Fibroblast of lung (primary cell): ENCODE results near the gene EIF2D. TPM values are rescaled to one million over a fixed set of nuclear protein-coding genes. Genes with fewer than 3 reads are reported as not detected.

Source experiments
- DNase-seq, 2 donors: peaks; one replicate each; pipeline versions ENCODE4 v3.0.0 to v3.0.0-alpha.2; 2010; ENCODE audit warnings: low read depth in 2 of 2
- H2AFZ ChIP-seq: 2 replicates; pipeline ENCODE4 v1.5.1; 2012; ENCODE audit warnings: low read length, control low read depth, inconsistent platforms
- H3K27ac ChIP-seq: 2 replicates; pipeline ENCODE4 v1.5.1; 2011; ENCODE audit warnings: low read length, control low read depth; ENCODE audit not compliant: insufficient read depth
- H3K27me3 ChIP-seq: 2 replicates; pipeline ENCODE4 v1.5.1; 2011; ENCODE audit warnings: mild to moderate bottlenecking, low read length; ENCODE audit not compliant: control insufficient read depth, insufficient read depth
- H3K36me3 ChIP-seq: 2 replicates; pipeline ENCODE4 v1.5.1; 2011; ENCODE audit warnings: low read length; ENCODE audit not compliant: control insufficient read depth, insufficient read depth
- H3K4me1 ChIP-seq: 2 replicates; pipeline ENCODE4 v1.5.1; 2011; ENCODE audit warnings: low read length; ENCODE audit not compliant: control insufficient read depth, insufficient read depth; ENCODE audit errors: extremely low read depth
- H3K4me2 ChIP-seq: 2 replicates; pipeline ENCODE4 v1.5.1; 2011; ENCODE audit warnings: low read length, control low read depth; ENCODE audit not compliant: insufficient read depth; ENCODE audit errors: extremely low read depth
- H3K4me3 ChIP-seq, 4 experiments: fragments of 200-600 bp in 1 of 4; sonication (generic) in 1 of 4; replicated peaks in 1 of 4; 2 replicates each; pipeline ENCODE4 v1.5.1; 2011 to 2016; ENCODE audit warnings: low read length in 4 of 4, low read depth in 3 of 4, mild to moderate bottlenecking in 3 of 4, control low read depth in 2 of 4, inconsistent platforms in 1 of 4, mixed read lengths in 1 of 4; ENCODE audit not compliant: insufficient read depth in 1 of 4; ENCODE audit errors: control extremely low read depth in 1 of 4
- H3K79me2 ChIP-seq: 2 replicates; pipeline ENCODE4 v1.5.1; 2012; ENCODE audit warnings: mild to moderate bottlenecking, low read length, inconsistent platforms; ENCODE audit not compliant: control insufficient read depth, insufficient read depth
- H3K9ac ChIP-seq: 2 replicates; pipeline ENCODE4 v1.5.1; 2011; ENCODE audit warnings: mild to moderate bottlenecking, low read length, control low read depth; ENCODE audit not compliant: insufficient read depth
- H3K9me3 ChIP-seq: 2 replicates; pipeline ENCODE4 v1.5.1; 2012; ENCODE audit warnings: low read depth, low read length; ENCODE audit not compliant: control insufficient read depth, insufficient read depth
- H4K20me1 ChIP-seq: 2 replicates; pipeline ENCODE4 v1.5.1; 2011; ENCODE audit warnings: low read length; ENCODE audit not compliant: control insufficient read depth, insufficient read depth; ENCODE audit errors: extremely low read depth
- EZH2 ChIP-seq: IDR thresholded peaks from 2 replicates; pipeline ENCODE4 v1.5.1; 2012; ENCODE audit warnings: low read length, control low read depth, mild to moderate bottlenecking; ENCODE audit errors: missing control alignments
- polyA plus RNA-seq, 2 donors: library from polyadenylated mRNA; depleted of rRNA in 1 of 2; stranded (reverse) in 1 of 2; unstranded in 1 of 2; fragments of >200 nt; gene quantifications; 2 replicates each; pipeline ENCODE4 v1.2.1, GENCODE V29; 2011 to 2012; ENCODE audit warnings: missing spikeins in 1 of 2
- total RNA-seq: library from RNA; depleted of rRNA; stranded (reverse); fragments of >200 nt; gene quantifications from 2 replicates; pipeline ENCODE4 v1.2.1, GENCODE V29; 2014
- TF ChIP-seq, protein P1 (sequence below), 2 donors: IDR thresholded peaks in 1 of 2; conservative IDR thresholded peaks in 1 of 2; 1 replicate in 1 of 2; 2 replicates in 1 of 2; pipeline ENCODE4 v1.5.1; 2011 to 2012; ENCODE audit warnings: low read length in 2 of 2, control low read depth in 1 of 2, inconsistent platforms in 1 of 2, low read depth in 1 of 2, mild to moderate bottlenecking in 1 of 2

Gene EIF2D
- total and polyA plus RNA-seq, 2 donors (not counting 1 experiment from before 2014, with no cell fraction given) = 53.0 to 59.8 TPM

DNA sequence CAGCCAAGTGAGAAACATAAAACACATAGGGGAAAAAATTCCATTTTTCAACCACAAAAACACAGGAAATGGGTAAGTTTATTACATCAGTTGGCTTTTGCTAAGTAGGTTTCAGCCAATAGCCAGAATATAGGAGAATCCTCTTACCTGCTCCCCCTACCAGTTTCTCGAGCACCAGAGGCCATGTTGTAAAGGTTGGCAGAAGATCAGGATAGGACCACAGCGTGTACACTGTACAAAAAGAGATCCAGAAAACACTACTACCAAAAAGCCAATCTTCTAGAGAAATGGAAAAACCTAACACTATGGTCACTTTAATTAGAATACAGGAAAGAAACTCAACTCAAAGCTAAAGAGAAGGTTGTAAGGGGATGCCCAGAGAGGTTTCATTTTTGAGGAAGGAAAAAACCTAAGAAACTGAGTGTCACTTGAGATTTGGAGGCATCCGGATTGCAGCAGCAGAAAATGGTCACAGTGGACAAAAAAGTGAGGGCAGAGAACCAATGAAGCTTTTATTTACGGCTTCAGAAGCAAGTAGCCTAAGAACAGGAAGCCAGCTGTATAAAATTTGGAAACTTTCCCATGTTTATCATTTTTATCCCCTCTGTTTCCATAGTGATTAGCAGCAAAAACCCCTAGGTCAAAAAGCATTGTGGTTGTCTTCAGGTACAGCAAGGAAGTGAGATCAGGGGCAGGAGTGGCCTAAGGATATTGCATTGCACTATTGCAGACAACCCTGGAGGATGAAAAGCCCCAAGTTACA is 2.9 kb downstream of the EIF2D start:
- H3K4me2 ChIP-seq = no peak overlapping the region
- H3K27me3 ChIP-seq = no peaks in the 10 kb centered on the region
- no peak overlapping the region for H2AFZ ChIP-seq
- H3K4me3 ChIP-seq = no peak overlapping the region
- DNase-seq = no peak
- H3K9ac ChIP-seq = no peak overlapping the region
- no peak overlapping the region for H3K27ac ChIP-seq
- H3K4me1 ChIP-seq = peaks cover 2% of the 10 kb centered on the region
- H3K36me3 ChIP-seq = peaks cover 2% of the 10 kb centered on the region
- no peaks in the 10 kb centered on the region for H3K9me3 ChIP-seq
- peaks cover 9% of the 10 kb centered on the region for H3K79me2 ChIP-seq
- no peaks in the 10 kb centered on the region for H4K20me1 ChIP-seq
- TF ChIP-seq, protein P1, sequence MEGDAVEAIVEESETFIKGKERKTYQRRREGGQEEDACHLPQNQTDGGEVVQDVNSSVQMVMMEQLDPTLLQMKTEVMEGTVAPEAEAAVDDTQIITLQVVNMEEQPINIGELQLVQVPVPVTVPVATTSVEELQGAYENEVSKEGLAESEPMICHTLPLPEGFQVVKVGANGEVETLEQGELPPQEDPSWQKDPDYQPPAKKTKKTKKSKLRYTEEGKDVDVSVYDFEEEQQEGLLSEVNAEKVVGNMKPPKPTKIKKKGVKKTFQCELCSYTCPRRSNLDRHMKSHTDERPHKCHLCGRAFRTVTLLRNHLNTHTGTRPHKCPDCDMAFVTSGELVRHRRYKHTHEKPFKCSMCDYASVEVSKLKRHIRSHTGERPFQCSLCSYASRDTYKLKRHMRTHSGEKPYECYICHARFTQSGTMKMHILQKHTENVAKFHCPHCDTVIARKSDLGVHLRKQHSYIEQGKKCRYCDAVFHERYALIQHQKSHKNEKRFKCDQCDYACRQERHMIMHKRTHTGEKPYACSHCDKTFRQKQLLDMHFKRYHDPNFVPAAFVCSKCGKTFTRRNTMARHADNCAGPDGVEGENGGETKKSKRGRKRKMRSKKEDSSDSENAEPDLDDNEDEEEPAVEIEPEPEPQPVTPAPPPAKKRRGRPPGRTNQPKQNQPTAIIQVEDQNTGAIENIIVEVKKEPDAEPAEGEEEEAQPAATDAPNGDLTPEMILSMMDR (conservative IDR thresholded peaks at IDR 0.05 in 1 of 2, IDR thresholded peaks at IDR 0.05 in 1 of 2; ENCODE audit: low read depth in 1 of 2, low read length in 2 of 2) = no peak
- TF ChIP-seq EZH2 = no peak

DNA sequence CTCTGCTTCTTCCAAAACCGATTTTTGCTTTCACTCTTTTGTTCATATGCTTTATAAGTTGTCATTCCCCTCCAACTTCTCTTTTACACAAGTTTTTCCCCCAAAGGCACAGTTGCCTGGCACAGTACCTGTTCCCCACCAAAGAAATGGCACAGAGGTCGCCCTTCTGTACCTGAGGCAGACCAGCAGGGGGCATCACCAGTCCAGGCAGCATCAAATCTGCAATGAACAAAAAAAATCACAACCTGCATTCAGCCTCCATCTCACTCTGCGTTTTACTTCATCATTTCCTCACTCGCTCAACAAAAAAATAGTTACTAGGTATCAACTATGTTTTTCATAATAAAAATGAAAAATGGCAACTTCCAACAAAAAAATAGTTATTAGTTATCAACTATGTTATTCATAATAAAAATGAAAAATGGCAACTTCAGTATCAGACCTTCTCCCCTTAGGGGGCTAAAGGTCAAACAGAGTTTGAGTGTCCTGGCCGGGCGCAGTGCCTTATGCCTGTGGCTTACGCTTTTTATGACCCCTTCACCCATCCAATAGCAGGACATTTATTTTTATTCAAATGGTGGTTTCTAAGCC is 4.1 kb downstream of the EIF2D start:
- H3K9ac ChIP-seq = no peak overlapping the region
- H4K20me1 ChIP-seq = no peaks in the 10 kb centered on the region
- H3K4me2 ChIP-seq = no peak overlapping the region
- H3K4me3 ChIP-seq = no peak overlapping the region
- no peaks in the 10 kb centered on the region for H3K27me3 ChIP-seq
- no peaks in the 10 kb centered on the region for H3K9me3 ChIP-seq
- no peak overlapping the region for H2AFZ ChIP-seq
- H3K79me2 ChIP-seq = peaks cover 9% of the 10 kb centered on the region
- H3K36me3 ChIP-seq = peaks cover 2% of the 10 kb centered on the region
- H3K27ac ChIP-seq = no peak overlapping the region
- TF ChIP-seq, protein P1 (conservative IDR thresholded peaks at IDR 0.05 in 1 of 2, IDR thresholded peaks at IDR 0.05 in 1 of 2; ENCODE audit: low read depth in 1 of 2, low read length in 2 of 2) = peak; percentile 69 to 81
- no peak for TF ChIP-seq EZH2
- DNase-seq = peak in 1 of 2 donors; percentile 41
- H3K4me1 ChIP-seq = peaks cover 2% of the 10 kb centered on the region

DNA sequence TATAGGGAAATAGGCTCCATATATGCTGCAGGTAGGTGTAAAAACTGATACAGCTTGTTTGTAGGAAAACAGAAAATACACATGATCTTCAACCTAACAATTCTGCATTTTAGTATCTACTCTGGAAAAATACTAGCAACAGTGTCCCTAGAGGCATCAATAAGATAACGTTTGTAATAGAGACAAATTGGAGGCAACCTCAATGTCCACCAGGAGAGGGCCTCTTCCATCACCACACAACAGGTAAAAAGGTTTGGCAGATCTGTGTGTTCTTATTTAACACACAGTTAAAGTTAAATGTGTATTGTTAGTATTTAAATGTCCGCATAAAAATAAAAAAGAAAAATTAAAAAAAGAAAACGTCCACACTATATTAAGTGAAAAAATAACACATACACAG is 5.4 kb downstream of the EIF2D start:
- H3K27ac ChIP-seq = no peak overlapping the region
- DNase-seq = peak in 1 of 2 donors; percentile 32
- no peaks in the 10 kb centered on the region for H4K20me1 ChIP-seq
- peaks cover 10% of the 10 kb centered on the region for H3K36me3 ChIP-seq
- no peak for TF ChIP-seq EZH2
- TF ChIP-seq, protein P1 (conservative IDR thresholded peaks at IDR 0.05 in 1 of 2, IDR thresholded peaks at IDR 0.05 in 1 of 2; ENCODE audit: low read depth in 1 of 2, low read length in 2 of 2) = peak; percentile 34 to 51
- no peak overlapping the region for H3K4me2 ChIP-seq
- H3K9me3 ChIP-seq = no peaks in the 10 kb centered on the region
- peaks cover 2% of the 10 kb centered on the region for H3K4me1 ChIP-seq
- no peak overlapping the region for H3K4me3 ChIP-seq
- H3K79me2 ChIP-seq = peaks cover 7% of the 10 kb centered on the region
- no peak overlapping the region for H3K9ac ChIP-seq
- H3K27me3 ChIP-seq = no peaks in the 10 kb centered on the region
- H2AFZ ChIP-seq = no peak overlapping the region
